Activated B cell treated with CpG ODN at 0.5 μM for 24 hours (primary cell): ENCODE data around the gene TTC7B. TPM values are rescaled to one million over a fixed set of nuclear protein-coding genes. Genes with fewer than 3 reads are reported as not detected.

Experiments used
- ATAC-seq: fragments of 200-7000 bp; cut with Tn5 transposase; one replicate; pipeline ENCODE4 v1.10.0; 2021; ENCODE audit warnings: low read depth, mild to moderate bottlenecking, moderate library complexity
- CTCF ChIA-PET: fragments of 350-600 bp; sonication (Branson Sonifier 250); formaldehyde crosslinking; loops from one replicate; lab custom pipeline; 2021; ENCODE audit warnings: antibody characterized with exemption; lab: Charles Lee
- POLR2A ChIA-PET: fragments of 350-600 bp; sonication (Branson Sonifier 250); formaldehyde crosslinking; loops from one replicate; lab custom pipeline; 2021; ENCODE audit warnings: antibody characterized with exemption; lab: Charles Lee
- DNase-seq: peaks from one replicate; pipeline ENCODE4 v3.0.0; 2022
- H3K27ac Mint-ChIP-seq: one replicate; pipeline ENCODE4 v1.8.0; 2020; ENCODE audit warnings: mixed read lengths
- H3K27me3 Mint-ChIP-seq: one replicate; pipeline ENCODE4 v1.8.0; 2021; ENCODE audit warnings: mixed read lengths
- H3K36me3 Mint-ChIP-seq: one replicate; pipeline ENCODE4 v1.8.0; 2021; ENCODE audit warnings: low read depth, mixed read lengths
- H3K4me1 Mint-ChIP-seq: one replicate; pipeline ENCODE4 v1.8.0; 2021; ENCODE audit warnings: mixed read lengths
- H3K4me3 Mint-ChIP-seq: one replicate; pipeline ENCODE4 v1.8.0; 2020; ENCODE audit warnings: mild to moderate bottlenecking, mixed read lengths
- H3K9me3 Mint-ChIP-seq: one replicate; pipeline ENCODE4 v1.8.0; 2020; ENCODE audit warnings: mixed read lengths
- CTCF ChIP-seq: fragments of 200-600 bp; IDR thresholded peaks from one replicate; pipeline ENCODE4 v1.8.0; 2022; ENCODE audit warnings: antibody characterized with exemption, mild to moderate bottlenecking
- intact Hi-C: fragments of 100-400 bp; cut with micrococcal nuclease; formaldehyde crosslinking; loops from one replicate; pipeline ENCODE4 v1.15.1; 2024
- total RNA-seq: library from RNA; stranded (reverse); gene quantifications from 2 replicates; pipeline ENCODE4 v1.2.3, GENCODE V29; 2022

TTC7B gene
- total RNA-seq, 1 donor from 2014 or later, result 1.9 TPM

- no peaks in the 10 kb centered on the region for H3K36me3 Mint-ChIP-seq
- ChIA-PET POLR2A (interaction anchor here (0.5 kb wide), 1 partner anchor 1371 kb away, joined by 6 read pairs; no protein-coding TSS in a partner anchor), CTCF (no interaction called here)
- no peaks in the 10 kb centered on the region for H3K9me3 Mint-ChIP-seq
- DNase-seq, result no peak
- H3K4me1 Mint-ChIP-seq, result no peaks in the 10 kb centered on the region
- H3K4me3 Mint-ChIP-seq, result peak overlapping the region; percentile 69
- intact Hi-C loops, result loop anchor here (2.0 kb wide), 1 partner anchor 56 kb away; no protein-coding TSS in a partner anchor
- no peak for TF ChIP-seq CTCF
- H3K27me3 Mint-ChIP-seq, result peaks cover 11% of the 10 kb centered on the region
- no peak overlapping the region for H3K27ac Mint-ChIP-seq
- no peak for ATAC-seq
Measured at GRCh38 chr14:90814806-90815571, 1.2 kb downstream of the TTC7B start.

GRCh38 chr14:90813442-90813841, 2.8 kb downstream of the TTC7B start:
- Mint-ChIP-seq H3K9me3 (no peaks in the 10 kb centered on the region), H3K27me3 (peaks cover 11% of the 10 kb centered on the region), H3K27ac (no peak overlapping the region), H3K36me3 (no peaks in the 10 kb centered on the region), H3K4me1 (no peaks in the 10 kb centered on the region), H3K4me3 (no peak overlapping the region)
- ChIA-PET CTCF (no interaction called here), POLR2A (interaction anchor here (0.6 kb wide), 1 partner anchor 25 kb away, joined by 3 read pairs; no protein-coding TSS in a partner anchor)
- no peak for ATAC-seq
- TF ChIP-seq CTCF, result no peak
- intact Hi-C loops, result no loop called here
- no peak for DNase-seq

- no peak overlapping the region for H3K4me3 Mint-ChIP-seq
- no peaks in the 10 kb centered on the region for H3K36me3 Mint-ChIP-seq
- H3K4me1 Mint-ChIP-seq, result no peaks in the 10 kb centered on the region
- CTCF ChIA-PET, result no interaction called here
- H3K27ac Mint-ChIP-seq, result no peak overlapping the region
- ATAC-seq, result no peak
- TF ChIP-seq CTCF, result no peak
- no peaks in the 10 kb centered on the region for H3K9me3 Mint-ChIP-seq
- intact Hi-C loops, result no loop called here
- H3K27me3 Mint-ChIP-seq, result peaks cover 4% of the 10 kb centered on the region
- no peak for DNase-seq
- POLR2A ChIA-PET, result no interaction called here
Measured at GRCh38 chr14:90812109-90812508, 4.1 kb downstream of the TTC7B start.

- POLR2A ChIA-PET, result interaction anchor here (0.6 kb wide), 1 partner anchor 175 kb away, joined by 3 read pairs; no protein-coding TSS in a partner anchor
- Mint-ChIP-seq H3K4me1 (no peaks in the 10 kb centered on the region), H3K9me3 (no peaks in the 10 kb centered on the region), H3K27ac (no peak overlapping the region), H3K4me3 (no peak overlapping the region), H3K36me3 (no peaks in the 10 kb centered on the region), H3K27me3 (peaks cover 4% of the 10 kb centered on the region)
- CTCF ChIA-PET, result no interaction called here
- no peak for ATAC-seq
- intact Hi-C loops, result no loop called here
- DNase-seq, result no peak
- no peak for TF ChIP-seq CTCF
Measured at GRCh38 chr14:90811641-90812040, 4.6 kb downstream of the TTC7B start.

- CTCF ChIA-PET, result no interaction called here
Measured at GRCh38 chr14:90810806-90811205, 5.4 kb downstream of the TTC7B start.

More at GRCh38 chr14:90810806-90811205, 5.4 kb downstream of the TTC7B start:
- no peak overlapping the region for H3K4me3 Mint-ChIP-seq
- TF ChIP-seq CTCF, result no peak
- no peak overlapping the region for H3K27ac Mint-ChIP-seq
- intact Hi-C loops, result no loop called here
- POLR2A ChIA-PET, result no interaction called here
- H3K36me3 Mint-ChIP-seq, result no peaks in the 10 kb centered on the region
- H3K4me1 Mint-ChIP-seq, result no peaks in the 10 kb centered on the region
- no peak for DNase-seq
- H3K27me3 Mint-ChIP-seq, result peaks cover 4% of the 10 kb centered on the region
- no peaks in the 10 kb centered on the region for H3K9me3 Mint-ChIP-seq
- ATAC-seq, result no peak
